Brain microvascular endothelial cell (primary cell): ENCODE measurements around the gene GALNT18.

ENCODE experiments used
- DNase-seq: peaks from one replicate; pipeline ENCODE4 v3.0.0-alpha.2; 2020
- H3K27ac ChIP-seq: fragments of 250-450 bp; sonication (Bioruptor Pico); 2 replicates; pipeline ENCODE4 v1.5.1; 2020; ENCODE audit warnings: mild to moderate bottlenecking, moderate library complexity
- H3K27me3 ChIP-seq: fragments of 250-450 bp; sonication (Bioruptor Pico); replicated peaks from 2 replicates; pipeline ENCODE4 v1.5.1; 2020; ENCODE audit warnings: mild to moderate bottlenecking
- H3K36me3 ChIP-seq: fragments of 250-450 bp; sonication (Bioruptor Pico); replicated peaks from 2 replicates; pipeline ENCODE4 v1.5.1; 2020; ENCODE audit warnings: mild to moderate bottlenecking
- H3K4me3 ChIP-seq: 2 replicates; pipeline ENCODE4 v1.5.1; 2011; ENCODE audit warnings: low read depth, mild to moderate bottlenecking, control low read depth, low read length, moderate library complexity
- in situ Hi-C: cut with HindIII; loops from 2 replicates; pipeline ENCODE4 v1.10.0; 2017; ENCODE audit warnings: low sequenced_read_pairs, low pct_ligation_motif_present
- TF ChIP-seq, protein P1 (sequence below): IDR thresholded peaks from 2 replicates; pipeline ENCODE4 v1.5.1; 2011; ENCODE audit warnings: low read depth, mild to moderate bottlenecking, moderate library complexity, low read length, control low read depth, inconsistent platforms; ENCODE audit errors: missing control alignments

Gene GALNT18

DNA sequence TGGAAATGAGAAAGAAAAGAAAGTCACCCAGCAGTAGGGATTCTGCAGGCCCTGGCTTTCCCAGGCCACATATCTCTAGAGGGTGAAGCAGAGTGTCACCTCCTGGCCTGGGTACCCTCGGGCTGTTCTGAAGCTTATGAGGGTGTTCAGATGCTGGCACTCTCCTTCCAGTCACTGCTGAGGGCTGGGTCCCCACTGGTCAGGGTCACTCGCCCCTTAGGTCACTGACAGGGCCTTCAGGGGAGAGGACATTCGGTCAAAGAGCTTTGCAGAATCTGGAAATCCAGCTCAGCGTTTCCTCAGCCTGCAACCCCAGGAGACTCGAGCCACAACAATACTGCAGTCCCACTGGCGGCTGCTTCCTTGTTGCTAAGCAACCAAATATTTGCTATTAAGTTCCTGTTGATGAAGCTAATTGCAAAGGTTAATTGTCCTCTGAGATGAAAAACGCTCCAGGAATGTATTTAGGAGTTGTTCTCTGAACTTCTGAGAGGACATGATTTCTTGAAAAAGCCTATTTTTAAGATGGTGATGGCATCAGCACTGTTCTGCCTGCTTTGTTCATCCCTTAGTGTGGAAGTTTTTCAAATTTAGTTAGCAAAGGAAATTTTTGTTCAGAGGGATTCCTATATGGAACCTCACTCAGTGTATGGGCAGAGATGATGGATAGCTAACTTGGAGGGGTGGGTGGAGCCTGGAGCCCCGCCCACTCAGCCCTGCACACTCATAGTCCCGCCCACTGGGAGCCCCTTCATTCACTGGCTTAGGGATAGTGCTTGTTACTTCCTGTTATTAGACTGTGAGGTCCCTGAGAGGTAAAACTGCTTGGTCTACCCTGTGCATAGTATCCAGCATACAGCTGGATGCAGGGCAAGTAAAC is 378.0 kb downstream of the GALNT18 start:
- H3K27me3 ChIP-seq, result no peaks in the 10 kb centered on the region
- no peak overlapping the region for H3K27ac ChIP-seq
- DNase-seq, result peak; percentile 16
- in situ Hi-C loops, result no loop called here
- H3K36me3 ChIP-seq, result no peaks in the 10 kb centered on the region
- TF ChIP-seq, protein P1, sequence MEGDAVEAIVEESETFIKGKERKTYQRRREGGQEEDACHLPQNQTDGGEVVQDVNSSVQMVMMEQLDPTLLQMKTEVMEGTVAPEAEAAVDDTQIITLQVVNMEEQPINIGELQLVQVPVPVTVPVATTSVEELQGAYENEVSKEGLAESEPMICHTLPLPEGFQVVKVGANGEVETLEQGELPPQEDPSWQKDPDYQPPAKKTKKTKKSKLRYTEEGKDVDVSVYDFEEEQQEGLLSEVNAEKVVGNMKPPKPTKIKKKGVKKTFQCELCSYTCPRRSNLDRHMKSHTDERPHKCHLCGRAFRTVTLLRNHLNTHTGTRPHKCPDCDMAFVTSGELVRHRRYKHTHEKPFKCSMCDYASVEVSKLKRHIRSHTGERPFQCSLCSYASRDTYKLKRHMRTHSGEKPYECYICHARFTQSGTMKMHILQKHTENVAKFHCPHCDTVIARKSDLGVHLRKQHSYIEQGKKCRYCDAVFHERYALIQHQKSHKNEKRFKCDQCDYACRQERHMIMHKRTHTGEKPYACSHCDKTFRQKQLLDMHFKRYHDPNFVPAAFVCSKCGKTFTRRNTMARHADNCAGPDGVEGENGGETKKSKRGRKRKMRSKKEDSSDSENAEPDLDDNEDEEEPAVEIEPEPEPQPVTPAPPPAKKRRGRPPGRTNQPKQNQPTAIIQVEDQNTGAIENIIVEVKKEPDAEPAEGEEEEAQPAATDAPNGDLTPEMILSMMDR, result no peak
- H3K4me3 ChIP-seq, result no peak overlapping the region

DNA sequence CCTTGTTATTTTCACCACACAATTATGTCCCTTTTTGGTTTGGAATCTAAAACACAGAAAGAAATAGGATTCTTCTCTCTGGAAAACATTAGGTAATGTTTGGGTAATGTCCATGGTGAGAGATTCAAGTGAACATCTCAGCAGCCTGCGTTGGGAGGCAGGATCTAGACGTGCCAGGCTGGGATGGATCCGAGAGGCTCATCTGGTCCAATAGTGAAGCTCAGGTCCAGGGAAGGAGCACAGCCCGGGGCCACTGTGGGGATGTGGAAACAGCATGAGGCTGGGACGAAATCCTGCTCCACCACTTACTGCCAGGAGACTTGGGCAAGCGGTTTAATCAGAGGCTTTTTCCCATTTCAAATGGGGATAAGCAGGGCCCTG is 378.6 kb downstream of the GALNT18 start:
- no peak overlapping the region for H3K27ac ChIP-seq
- H3K4me3 ChIP-seq, result no peak overlapping the region
- TF ChIP-seq, protein P1, result no peak
- H3K36me3 ChIP-seq, result no peaks in the 10 kb centered on the region
- no peak for DNase-seq
- in situ Hi-C loops, result no loop called here
- H3K27me3 ChIP-seq, result no peaks in the 10 kb centered on the region

DNA sequence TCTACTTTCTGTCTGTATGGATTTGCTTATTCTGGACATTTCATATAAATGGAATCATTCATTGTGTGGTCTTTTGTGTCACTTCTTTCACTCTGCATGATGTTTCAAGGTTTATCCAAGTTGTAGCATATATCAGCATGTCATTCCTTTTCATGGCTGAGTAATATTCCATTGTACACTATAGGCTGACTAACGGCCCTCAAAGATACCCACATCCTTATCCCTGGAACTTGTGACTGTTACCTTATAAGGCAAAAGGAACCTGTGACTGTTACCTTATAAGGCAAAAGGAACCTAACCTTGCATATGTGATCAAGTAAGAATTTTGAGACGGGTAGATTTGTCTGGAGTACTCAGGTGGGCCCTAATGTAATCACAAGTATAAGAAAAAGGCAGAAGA is 380.5 kb downstream of the GALNT18 start:
- H3K27me3 ChIP-seq, result no peaks in the 10 kb centered on the region
- in situ Hi-C loops, result no loop called here
- TF ChIP-seq, protein P1, result no peak
- DNase-seq, result no peak
- H3K4me3 ChIP-seq, result no peak overlapping the region
- H3K36me3 ChIP-seq, result no peaks in the 10 kb centered on the region
- H3K27ac ChIP-seq, result no peak overlapping the region

DNA sequence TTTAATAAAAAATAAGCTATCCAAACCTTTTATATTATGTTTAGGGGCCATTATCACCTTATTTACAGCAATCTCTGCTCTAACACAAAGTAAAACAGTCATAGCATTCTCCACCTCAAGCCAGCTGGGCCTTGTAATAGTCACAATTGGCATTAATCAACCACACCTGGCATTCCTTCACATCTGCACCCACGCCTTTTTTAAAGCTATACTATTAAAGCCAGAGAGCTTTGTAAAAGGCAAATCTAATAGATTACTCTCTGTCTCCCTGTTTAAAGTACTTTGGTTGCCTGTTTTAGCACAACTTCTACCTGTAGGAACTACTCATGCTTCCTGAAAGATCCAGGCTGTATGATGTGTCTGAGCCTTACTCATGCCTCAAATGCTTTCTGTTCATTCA is 381.8 kb downstream of the GALNT18 start:
- Histone ChIP-seq H3K27ac (no peak overlapping the region), H3K27me3 (no peaks in the 10 kb centered on the region), H3K36me3 (no peaks in the 10 kb centered on the region), H3K4me3 (no peak overlapping the region)
- TF ChIP-seq, protein P1, result no peak
- DNase-seq, result no peak
- in situ Hi-C loops, result no loop called here

DNA sequence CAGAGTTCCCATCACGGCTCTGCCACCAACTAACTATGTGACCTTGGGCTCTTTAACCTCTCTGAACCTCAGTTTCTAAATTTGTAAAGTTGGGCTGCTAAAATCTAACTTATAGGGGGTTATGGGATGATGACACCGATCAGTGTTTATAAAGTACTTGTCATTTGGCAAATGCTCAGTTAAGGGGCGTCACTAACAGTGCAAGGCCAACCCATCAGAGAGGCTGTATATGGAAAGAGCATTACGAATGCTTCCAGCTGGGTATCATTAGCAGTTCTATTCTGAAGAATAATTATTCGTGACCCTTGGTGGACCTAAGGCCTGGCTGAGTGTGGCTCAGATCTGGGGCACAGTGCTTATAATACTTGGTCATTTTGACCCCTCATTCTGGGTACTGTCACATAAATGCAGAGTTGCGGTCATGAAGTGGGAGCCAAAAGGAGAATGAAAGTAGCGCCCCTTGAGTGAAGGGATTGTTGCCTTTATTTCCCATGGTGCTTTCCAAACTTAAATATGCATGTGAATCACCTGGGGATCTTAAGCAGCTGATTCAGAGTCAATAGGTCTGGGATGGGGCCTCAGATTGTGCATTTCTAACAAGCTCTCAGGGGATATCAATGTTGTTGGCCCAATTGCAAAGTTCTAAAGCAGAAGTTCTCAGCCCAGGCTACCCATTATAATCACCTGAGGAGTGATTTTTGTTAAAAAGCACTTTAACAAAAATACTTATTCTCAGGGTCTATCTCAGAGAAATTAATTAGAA is 384.6 kb downstream of the GALNT18 start:
- DNase-seq, result no peak
- in situ Hi-C loops, result no loop called here
- Histone ChIP-seq H3K27ac (no peak overlapping the region), H3K36me3 (no peaks in the 10 kb centered on the region), H3K4me3 (no peak overlapping the region), H3K27me3 (no peaks in the 10 kb centered on the region)
- TF ChIP-seq, protein P1, result no peak
